Fibroblast of skin of right biceps (primary cell): ENCODE measurements around the gene TBC1D22A.

Source experiments
- DNase-seq: peaks from one replicate; pipeline ENCODE4 v3.0.0-alpha.2; 2013

Gene TBC1D22A

GRCh38 chr22:46914481-46914880 lies 152.0 kb downstream of the TBC1D22A start:
- DNase-seq: no peak

DNA sequence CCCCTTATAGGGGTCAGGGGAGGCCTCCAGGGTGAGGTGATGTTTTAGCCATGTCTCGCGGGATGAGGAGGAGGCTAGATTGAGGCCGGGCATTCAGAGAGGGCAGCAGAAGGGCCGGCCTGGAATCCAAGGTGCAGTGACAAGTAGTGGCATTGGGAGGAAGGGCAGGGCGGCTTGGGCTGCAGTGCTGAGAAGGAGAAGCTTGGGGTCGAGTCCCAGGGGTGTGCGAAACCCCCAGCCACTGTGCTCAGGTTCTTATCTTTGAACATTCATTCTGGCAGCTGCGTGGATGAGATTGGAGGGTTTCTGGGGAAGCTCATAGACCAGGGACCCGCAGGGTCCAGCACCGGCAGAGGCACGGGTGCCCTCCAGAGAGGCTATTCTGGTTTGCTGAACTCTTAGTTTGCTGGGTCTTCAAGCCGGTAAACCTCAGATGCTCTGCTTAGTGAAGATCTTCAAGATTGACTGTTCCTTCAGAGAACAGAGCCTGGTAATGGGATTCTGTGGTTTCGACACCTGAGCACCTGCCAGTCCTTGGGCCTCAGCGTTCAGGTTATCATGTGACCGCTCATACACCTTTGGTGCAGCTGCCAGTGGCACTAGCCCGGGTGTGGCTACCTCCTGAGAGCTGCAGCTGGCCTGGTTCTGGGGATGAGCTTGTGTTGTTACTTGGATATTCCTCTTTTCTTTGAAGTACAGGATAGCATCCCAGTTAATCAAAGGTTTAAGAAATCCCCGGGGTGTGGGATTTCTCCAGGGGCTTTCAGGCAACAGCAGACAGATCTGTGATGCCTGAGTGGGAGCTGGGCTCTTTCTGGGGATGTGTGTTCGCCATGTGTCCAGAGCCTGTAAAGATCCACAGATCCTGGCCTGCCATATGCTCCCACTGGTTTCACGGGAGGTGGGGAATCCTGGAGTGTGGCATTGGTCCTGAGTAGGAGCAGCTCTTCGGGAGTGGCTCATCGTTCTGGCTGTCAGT lies 152.8 kb downstream of the TBC1D22A start:
- DNase-seq: no peak

GRCh38 chr22:46915950-46916730 lies 153.7 kb downstream of the TBC1D22A start:
- no peak for DNase-seq

GRCh38 chr22:46916886-46917770 lies 154.7 kb downstream of the TBC1D22A start:
- DNase-seq: no peak

DNA sequence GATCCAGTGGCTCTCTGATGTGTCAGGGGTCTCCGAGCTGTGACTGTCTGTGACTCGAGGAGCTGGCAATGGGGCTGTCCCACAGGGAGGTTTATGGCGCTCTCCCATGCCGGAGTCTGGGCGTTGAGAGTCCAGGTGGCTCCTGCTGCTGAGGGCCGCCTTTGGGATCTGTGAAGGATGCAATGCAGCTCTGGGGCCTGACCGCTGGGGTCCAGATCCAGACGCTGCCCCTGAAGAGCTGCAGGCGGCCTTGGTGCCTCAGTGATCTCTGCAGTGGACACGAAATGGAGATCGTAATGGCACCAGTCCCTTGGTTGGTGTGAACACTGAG lies 155.3 kb downstream of the TBC1D22A start:
- no peak for DNase-seq

GRCh38 chr22:46918197-46918596 lies 155.7 kb downstream of the TBC1D22A start:
- DNase-seq: no peak

- DNase-seq: no peak
These were observed 159.6 kb downstream of the TBC1D22A start for GRCh38 chr22:46922037-46922436.

DNA sequence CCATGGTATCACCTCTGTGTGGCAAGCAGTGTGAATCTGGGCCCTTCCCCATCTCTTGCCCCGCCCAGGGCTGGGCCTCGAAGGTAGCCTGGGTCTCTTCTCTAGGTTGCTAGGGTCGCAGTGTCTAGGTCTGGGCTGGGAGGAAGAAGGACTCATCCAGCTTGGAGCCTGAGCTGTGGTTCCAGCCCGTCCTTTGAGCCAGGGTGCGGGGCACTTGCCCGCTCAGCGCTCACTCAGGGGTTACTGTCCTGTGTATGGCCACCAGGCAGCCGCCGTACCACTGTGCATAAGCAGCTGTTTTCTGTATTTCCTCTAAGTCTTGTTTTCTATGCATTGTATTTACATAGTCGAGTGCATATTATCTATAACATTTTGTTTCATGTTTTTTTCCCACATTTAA lies 160.9 kb downstream of the TBC1D22A start:
- DNase-seq: no peak

DNA sequence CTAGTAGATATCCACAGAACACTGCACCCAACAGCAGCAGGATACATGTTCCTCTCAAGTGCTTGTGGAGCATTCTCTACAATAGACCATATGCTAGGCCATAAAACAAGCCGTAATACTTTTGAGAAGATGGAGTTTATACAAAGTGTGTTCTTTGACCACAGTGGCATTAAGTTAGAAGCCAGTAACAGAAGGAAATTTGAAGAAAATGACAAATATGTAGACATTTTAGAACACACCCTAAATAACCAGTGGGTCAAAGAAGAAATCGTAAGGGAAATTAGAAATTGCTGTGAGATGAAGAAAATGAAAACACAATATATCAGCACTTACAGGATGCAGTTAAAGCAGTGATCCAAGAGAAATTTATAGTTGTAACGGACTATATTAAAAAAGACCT lies 163.4 kb downstream of the TBC1D22A start:
- DNase-seq: no peak

- DNase-seq: peak; percentile 71
These were observed 166.7 kb downstream of the TBC1D22A start for GRCh38 chr22:46929046-46929709.

GRCh38 chr22:46929710-46930204 lies 167.3 kb downstream of the TBC1D22A start:
- DNase-seq: no peak

DNA sequence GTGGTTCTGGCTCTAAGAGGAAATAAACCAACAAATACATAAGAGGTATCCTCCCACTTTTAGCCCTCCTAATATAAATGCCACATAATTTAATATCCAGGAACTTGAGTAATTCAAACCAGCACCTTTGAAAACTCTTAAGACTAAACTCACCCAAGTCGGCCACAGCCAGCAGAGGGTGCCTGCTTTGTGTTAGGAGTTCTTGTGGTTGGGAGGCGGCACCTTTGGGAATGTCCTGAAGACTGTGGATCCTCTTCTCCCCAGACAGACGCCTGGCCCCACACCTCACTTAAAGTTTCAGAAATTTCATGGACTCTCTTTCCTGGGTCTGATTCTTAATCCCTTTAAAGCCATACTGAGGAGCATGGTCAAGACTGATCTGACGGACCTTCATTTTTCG lies 169.0 kb downstream of the TBC1D22A start:
- DNase-seq: peak; percentile 32

DNA sequence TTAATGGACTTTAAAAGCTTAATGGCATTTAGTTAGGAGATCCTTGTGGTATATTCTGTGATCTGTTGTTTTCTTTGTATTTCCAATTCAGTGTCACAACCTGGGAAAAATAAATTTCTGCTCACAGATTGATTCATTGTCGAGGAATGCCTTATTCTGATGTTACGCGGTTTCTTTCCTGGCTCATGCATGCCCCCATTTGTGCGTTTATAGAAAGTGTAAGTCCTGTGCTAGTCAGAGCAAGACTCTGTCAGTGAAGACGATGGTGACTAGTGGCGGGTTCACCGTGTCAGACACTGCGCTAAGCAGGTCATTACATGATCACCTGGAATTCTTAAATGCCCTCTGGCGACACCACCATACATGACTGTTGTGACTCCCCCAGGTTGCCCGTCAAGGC lies 169.4 kb downstream of the TBC1D22A start:
- peak; percentile 42 for DNase-seq

DNA sequence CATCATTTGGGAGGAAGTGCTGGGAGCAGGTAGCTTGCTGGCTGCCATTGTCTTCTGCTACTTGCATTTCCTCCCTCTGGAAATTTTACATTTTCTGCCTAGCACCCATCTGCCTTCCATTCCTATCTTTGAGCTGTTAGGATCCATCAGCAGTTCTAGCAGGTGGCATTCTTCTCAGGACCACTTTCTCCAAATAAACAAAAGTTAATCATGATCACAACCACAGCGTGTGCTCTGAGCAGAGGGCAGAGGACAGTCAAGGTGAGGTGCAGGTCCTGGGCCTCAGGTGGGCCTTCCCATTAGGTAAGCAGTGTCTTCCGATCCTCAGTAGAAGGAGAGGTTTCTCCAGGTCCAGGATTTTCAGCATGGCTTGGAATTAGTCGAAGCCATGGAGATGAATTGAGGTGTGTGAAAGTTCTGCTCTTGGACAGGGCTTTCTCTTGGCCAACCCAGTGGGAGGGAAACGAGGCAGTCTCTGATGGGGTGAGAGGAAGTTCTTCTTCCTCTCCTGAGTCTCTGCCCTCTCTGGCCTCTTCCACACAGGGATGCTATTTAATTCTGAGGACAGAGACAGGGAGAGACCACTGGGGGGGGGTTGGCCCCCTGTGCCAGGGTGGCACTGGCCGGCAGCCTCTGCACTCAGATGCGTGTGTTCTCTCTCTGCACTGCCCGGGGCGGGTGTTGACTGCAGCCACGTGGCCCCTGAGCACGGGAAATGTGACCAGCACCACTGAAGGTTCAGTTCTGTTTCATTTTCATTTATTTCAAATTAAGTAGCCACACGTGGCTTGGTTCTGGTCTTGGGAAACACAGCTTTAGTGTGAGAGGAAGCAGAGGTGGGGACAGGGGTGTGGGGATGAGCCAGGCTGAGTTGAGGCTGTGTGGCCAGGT lies 170.8 kb downstream of the TBC1D22A start:
- no peak for DNase-seq

GRCh38 chr22:46934172-46934745 lies 171.8 kb downstream of the TBC1D22A start:
- DNase-seq: no peak

DNA sequence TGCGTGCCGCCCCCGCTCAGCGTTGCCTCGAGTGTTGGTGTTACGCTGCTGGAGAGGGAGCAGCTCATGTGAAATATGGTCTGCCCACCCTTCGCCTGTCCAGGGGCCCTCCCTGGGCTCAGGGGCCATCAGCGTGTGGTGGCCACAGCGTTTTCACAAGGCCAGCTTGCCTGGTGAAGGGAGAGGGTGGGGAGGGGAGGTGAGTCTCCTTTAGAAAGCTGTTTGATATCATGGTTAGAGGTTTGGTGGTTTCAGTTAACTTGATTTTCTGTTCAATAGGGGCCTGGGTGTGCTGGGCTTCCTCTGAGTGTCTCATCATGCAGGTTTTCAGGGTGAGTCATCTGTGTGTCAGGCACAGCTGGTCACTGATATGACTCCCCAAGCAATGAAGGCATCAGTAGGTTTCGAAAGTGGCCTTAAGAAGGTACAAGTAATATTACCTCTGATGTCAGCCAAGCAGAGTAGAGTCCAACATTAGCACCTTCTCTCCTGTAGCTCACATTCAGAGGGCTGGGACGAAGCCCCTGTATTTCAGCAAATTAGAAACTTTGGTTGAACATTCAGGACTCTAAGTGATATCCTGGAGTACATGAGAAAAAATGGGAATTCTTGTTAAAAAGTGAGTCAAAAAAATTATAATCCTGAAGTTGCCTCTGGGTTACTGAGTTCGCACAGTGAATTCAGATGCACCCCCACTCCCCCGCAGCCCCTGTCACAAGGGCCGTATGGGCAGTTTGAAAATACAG lies 172.5 kb downstream of the TBC1D22A start:
- DNase-seq: peak; percentile 95

GRCh38 chr22:46935506-46936377 lies 173.3 kb downstream of the TBC1D22A start:
- peak; percentile 8 for DNase-seq

GRCh38 chr22:46936378-46936903 lies 174.0 kb downstream of the TBC1D22A start:
- peak; percentile 34 for DNase-seq

DNA sequence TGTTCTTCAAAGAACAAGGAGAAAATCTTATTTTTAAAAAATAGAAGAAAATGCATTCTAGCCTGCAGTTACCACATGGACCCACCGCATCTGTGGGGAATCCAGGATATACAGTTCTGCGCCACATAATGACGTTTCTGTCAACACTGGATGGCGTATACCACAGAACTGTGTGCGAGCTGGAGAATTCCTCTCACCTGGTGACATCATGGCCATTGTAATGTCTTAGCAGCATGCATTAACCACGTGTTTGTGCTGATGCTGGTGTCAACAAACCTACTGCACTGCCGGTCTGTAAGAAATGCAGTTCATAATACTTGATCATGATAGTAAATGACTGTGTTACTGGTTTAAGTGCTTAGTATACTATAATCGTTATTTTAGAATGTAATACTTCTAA lies 174.7 kb downstream of the TBC1D22A start:
- no peak for DNase-seq
